Rectal smooth muscle tissue (tissue), 1 donor: ENCODE data around the gene FARP1.

ENCODE experiments used
- H3K27ac ChIP-seq: one replicate; pipeline ENCODE4 v1.7.0; 2013; ENCODE audit warnings: low read depth, low read length, inconsistent platforms
- H3K27me3 ChIP-seq: one replicate; pipeline ENCODE4 v1.7.0; 2013; ENCODE audit warnings: low read length; ENCODE audit not compliant: control insufficient read depth, insufficient read depth
- H3K36me3 ChIP-seq: one replicate; pipeline ENCODE4 v1.7.0; 2013; ENCODE audit warnings: low read length; ENCODE audit not compliant: control insufficient read depth, insufficient read depth
- H3K4me1 ChIP-seq: one replicate; pipeline ENCODE4 v1.7.0; 2013; ENCODE audit warnings: low read length; ENCODE audit not compliant: control insufficient read depth, insufficient read depth
- H3K4me3 ChIP-seq: one replicate; pipeline ENCODE4 v1.7.0; 2013; ENCODE audit warnings: low read length
- H3K9ac ChIP-seq: one replicate; pipeline ENCODE4 v1.7.0; 2013; ENCODE audit warnings: low read length

The FARP1 gene

DNA sequence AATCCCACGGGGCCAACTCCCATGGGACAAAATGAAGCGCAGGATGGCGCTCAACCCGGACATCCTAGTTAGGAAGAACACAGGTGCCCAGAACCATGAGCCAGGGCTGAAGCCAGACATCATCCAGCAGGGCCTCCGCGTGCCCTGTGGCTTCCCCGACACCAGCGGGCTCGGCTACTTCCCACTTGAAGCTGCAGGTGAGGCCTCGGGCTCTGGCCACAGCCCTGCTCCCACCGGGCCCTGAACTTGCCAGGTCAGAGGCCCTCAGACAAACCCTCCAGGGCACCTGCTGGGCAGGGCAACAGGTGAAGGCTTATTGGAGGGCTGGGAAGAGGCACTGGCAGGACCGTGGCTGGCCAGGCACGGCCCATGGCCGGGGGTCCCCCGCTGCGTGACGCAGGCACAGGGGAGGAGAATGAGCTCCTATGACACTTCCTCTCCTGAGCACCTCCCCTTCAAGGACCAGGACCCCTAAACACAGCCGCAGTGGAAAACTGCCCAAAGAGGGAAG, 316.3 kb downstream of the FARP1 start:
- Histone ChIP-seq H3K9ac (no peak overlapping the region), H3K27me3 (no peaks in the 10 kb centered on the region), H3K36me3 (peaks cover 39% of the 10 kb centered on the region), H3K4me1 (peaks cover 12% of the 10 kb centered on the region), H3K4me3 (no peak overlapping the region), H3K27ac (no peak overlapping the region)

DNA sequence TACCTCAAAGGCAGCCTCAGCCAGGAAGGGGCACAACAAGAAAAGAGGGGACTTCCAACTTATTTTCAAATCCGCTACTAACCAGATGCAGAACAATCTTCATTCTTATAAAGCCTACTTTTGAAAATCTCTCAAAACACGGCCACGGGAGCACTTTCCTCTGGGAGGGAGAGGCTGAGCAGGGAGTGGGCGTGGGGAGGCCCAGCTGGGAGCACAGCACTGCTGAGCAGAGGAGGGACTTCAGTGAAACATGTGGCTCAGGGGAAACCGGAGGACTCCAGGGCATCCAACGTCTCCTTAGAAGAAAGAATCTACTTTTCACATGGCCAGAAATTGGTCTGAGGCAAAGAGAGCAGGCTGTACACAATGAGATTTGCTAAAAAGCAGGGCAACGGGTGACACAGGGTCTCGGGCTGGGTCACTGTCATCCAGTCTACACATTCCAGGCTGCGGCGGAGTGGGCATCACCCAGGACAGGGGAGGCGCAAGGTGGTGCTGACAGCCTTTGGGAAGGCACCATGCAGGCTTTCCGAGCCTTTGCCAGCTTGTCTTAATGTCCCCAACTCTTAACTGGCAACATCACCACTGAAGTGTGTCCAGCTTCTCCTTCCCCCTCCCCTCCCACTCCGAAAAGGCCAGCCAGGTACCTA, 317.0 kb downstream of the FARP1 start:
- Histone ChIP-seq H3K9ac (no peak overlapping the region), H3K27ac (no peak overlapping the region), H3K27me3 (no peaks in the 10 kb centered on the region), H3K4me1 (peaks cover 8% of the 10 kb centered on the region), H3K36me3 (peaks cover 39% of the 10 kb centered on the region), H3K4me3 (no peak overlapping the region)

DNA sequence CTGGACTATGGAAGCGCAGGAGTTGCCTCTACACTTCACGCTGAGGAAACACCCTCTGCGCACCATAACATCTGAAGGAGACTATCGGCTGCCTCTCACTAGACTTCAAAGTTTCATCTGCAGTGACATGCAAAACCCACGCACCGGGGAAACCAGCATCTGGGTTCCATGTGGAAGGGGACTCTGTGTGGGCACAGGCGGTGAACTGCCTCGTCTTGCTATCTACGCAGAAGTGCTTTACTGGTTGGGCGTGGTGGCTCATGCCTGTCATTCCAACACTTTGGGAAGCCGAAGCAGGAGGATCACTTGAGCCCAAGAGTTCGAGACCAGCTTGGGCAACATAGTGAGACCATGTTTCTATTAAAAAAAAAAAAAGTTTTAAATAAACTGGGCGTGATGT, 317.6 kb downstream of the FARP1 start:
- Histone ChIP-seq H3K36me3 (peaks cover 46% of the 10 kb centered on the region), H3K4me1 (peaks cover 7% of the 10 kb centered on the region), H3K9ac (no peak overlapping the region), H3K4me3 (no peak overlapping the region), H3K27me3 (no peaks in the 10 kb centered on the region), H3K27ac (no peak overlapping the region)

DNA sequence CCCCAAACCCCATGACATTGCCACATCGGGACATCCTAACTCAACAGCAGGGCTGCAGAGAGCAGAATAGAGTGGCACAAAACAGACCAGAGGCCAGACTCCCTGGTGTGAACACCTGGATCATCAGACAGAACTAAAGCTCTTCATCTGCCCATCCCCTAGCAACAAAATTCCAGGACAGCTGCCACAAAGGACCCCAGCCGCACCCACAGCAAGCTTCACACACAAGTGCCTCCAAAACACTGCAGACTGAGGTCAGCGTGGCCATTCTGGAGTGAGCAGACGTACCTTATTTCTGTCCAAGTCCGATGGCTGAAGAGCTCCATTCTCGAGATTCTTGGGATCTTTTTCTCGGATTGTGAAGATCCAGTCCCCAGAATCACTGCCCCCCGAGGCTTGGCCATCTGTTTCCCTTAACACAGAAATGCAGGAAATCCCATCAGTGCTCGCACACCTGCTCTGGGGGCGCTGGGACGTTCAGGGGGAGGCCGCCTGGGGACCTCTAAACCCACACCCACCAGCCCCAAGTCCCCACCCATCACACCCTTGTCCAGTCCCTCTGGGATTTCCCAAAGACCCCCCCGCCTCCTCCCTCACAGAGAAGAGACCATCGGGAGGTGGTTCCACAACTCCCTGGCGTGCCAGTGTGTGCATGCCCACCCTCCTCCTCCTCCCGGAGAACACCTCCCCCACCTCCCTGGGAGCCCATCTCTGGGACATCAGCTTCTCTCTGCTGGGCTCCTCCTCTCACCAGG, 318.8 kb downstream of the FARP1 start:
- Histone ChIP-seq H3K4me1 (peaks cover 7% of the 10 kb centered on the region), H3K4me3 (no peak overlapping the region), H3K9ac (no peak overlapping the region), H3K27me3 (no peaks in the 10 kb centered on the region), H3K36me3 (peaks cover 42% of the 10 kb centered on the region), H3K27ac (no peak overlapping the region)

DNA sequence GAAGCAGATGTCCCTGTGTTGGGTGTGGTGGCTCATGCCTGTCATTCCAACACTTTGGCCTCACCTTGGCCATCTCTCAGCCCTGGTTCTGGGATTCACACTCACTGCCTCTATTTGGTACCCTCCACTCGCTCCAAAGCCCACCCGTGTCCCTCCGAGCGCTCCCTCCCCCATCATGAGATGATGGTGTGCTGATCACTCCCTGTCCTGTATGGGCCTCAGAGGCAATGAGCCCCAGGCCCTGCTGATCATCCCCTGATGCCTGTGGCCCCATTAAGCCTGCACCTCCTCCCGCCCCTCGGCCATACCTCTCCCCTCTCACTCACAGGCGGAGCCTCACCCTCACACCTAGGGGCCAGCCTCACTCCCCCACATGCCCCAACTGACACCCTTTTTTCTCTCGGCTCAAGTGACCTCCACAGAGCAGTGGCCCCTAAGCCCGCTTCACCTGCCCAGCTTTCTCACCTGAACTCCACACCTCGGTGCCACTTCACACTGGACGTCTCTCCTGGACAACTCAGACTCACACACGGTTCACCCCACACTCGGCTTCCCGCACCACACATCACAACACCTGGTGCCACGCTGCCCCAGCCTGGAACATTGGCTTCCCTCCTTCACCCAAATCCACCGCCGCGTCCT, 319.5 kb downstream of the FARP1 start:
- Histone ChIP-seq H3K27ac (no peak overlapping the region), H3K27me3 (no peaks in the 10 kb centered on the region), H3K36me3 (peaks cover 37% of the 10 kb centered on the region), H3K4me3 (no peak overlapping the region), H3K9ac (no peak overlapping the region), H3K4me1 (peaks cover 7% of the 10 kb centered on the region)

DNA sequence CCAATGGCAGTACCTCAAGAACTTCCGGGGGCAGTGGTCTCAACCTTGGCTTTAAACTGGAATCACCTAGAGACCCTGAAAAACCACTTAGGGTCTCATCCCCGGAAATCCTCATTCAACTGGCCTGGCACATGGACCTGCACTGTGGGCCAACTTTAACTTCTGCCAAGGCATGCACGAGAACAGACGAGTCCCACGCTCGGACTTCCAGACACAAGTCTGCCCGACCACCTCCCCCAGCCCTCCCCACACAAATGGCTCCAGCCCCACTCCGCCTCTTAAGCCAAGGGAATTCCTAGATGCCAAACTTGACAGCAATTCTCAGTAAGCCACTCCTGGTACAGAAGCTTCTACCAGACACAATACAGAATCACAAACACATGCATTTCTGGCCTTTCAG, 320.1 kb downstream of the FARP1 start:
- Histone ChIP-seq H3K9ac (no peak overlapping the region), H3K36me3 (peaks cover 37% of the 10 kb centered on the region), H3K27ac (peak overlapping the region; percentile 7)

DNA sequence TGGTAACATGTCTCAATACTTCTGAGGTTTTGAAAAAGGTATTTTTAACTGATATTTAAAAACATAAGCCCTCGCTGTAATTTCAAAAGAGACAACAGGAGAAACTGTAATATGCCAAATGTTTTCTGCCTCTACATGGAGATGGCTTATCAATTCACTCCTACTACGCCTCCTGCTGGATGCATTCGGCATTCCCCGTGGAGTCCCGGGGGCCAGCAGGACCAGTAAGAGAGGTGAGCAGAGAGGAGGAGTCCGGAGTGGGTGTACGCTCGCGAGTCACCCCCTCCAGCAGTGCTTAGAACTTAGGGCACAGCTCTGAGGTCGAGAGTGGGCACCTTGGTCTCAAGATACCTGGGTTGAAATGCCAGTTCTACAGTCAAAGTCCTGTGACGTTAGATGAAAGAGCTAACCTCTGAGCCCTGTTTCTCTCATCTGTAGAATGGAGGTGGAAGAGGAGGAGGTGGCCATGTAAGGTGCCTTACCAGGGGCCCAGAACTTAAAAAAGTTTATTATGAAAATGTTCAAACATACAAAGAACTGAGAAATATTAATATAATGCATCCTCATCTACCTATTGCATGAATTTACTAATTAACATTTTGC, 323.8 kb downstream of the FARP1 start:
- Histone ChIP-seq H3K9ac (no peak overlapping the region), H3K4me3 (no peak overlapping the region), H3K4me1 (peaks cover 7% of the 10 kb centered on the region), H3K27me3 (no peaks in the 10 kb centered on the region), H3K27ac (no peak overlapping the region), H3K36me3 (peaks cover 19% of the 10 kb centered on the region)

More for the DNA sequence above, 320.1 kb downstream of the FARP1 start:
- H3K4me1 ChIP-seq = peaks cover 7% of the 10 kb centered on the region
- no peaks in the 10 kb centered on the region for H3K27me3 ChIP-seq
- H3K4me3 ChIP-seq = no peak overlapping the region

DNA sequence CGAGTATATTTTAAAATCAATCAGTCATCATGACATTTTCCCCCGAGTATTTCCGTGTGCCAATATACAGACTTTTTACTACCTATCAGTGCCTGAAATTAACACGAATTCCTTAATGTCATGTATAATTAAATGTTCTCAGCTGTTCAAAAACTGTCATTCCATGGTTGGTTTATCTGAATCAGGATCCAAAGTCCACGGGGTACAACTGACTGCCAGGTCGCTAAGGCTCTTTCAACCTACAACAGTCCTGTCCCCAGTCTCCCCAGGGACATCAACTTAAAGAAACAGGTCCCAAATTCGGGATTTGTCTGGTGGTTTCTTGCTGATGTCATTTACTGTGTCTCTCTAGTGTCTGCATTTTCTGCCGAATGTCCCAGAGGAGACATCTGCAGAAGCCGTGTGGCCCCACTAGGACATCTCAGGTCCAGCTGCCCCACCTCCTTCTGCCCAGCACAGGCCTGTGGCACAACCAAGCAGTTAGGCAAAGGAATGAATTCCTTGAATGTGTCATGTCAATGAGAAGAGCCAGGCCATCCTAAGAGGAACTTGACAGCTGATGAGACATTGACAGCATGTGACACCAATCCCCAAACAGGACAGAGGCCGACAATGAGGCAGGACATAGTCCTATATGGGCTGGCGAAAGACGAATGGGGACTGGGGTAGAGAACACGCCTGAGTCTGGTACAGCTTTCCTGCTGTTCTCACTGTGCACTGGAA, 324.5 kb downstream of the FARP1 start:
- Histone ChIP-seq H3K4me3 (no peak overlapping the region), H3K36me3 (peaks cover 26% of the 10 kb centered on the region), H3K4me1 (peaks cover 7% of the 10 kb centered on the region), H3K27me3 (no peaks in the 10 kb centered on the region), H3K9ac (no peak overlapping the region), H3K27ac (peak overlapping the region; percentile 34)

DNA sequence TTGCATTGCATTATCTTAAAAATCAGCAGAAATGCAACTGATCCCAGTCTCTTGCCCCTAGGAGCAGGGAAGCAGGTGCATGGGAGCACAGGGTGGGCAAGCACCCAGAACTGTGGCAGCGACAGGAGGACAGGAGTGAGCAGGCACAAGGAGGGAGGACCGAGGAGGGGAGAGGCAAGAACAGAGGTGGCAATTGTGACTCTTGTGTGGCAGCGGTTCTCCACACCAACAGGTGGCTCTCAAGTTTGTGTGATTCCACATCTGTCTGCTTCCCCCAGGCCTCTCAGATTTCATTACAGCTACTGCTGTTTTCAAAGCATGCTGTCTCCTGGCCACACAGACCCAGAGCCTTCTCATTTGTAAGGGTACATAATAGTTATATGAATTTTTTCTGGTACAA, 325.5 kb downstream of the FARP1 start:
- H3K4me1 ChIP-seq = peaks cover 4% of the 10 kb centered on the region
- H3K27me3 ChIP-seq = no peaks in the 10 kb centered on the region
- H3K36me3 ChIP-seq = peaks cover 24% of the 10 kb centered on the region
- H3K9ac ChIP-seq = no peak overlapping the region
- H3K27ac ChIP-seq = no peak overlapping the region
- H3K4me3 ChIP-seq = no peak overlapping the region

DNA sequence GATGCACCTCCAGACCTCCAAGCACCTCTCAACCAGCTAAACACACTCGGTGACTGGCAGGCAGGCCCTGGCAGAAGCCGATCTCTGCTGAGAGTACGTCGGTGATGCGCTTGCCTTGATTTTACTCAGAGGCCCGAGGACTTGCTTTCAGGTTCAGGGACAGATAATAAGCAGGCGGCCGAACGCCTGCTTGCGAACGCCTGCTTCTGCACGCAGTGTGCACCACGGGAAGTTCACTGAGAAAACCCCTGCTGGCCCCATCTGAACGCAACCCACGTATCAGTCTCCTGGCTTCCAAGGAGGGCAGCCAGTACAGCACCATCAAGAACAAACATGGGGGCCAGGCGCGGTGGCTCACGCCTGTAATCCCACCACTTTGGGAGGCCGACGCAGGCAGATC, 326.0 kb downstream of the FARP1 start:
- Histone ChIP-seq H3K27me3 (no peaks in the 10 kb centered on the region), H3K9ac (no peak overlapping the region), H3K27ac (no peak overlapping the region), H3K4me3 (no peak overlapping the region), H3K36me3 (peaks cover 22% of the 10 kb centered on the region), H3K4me1 (no peaks in the 10 kb centered on the region)

DNA sequence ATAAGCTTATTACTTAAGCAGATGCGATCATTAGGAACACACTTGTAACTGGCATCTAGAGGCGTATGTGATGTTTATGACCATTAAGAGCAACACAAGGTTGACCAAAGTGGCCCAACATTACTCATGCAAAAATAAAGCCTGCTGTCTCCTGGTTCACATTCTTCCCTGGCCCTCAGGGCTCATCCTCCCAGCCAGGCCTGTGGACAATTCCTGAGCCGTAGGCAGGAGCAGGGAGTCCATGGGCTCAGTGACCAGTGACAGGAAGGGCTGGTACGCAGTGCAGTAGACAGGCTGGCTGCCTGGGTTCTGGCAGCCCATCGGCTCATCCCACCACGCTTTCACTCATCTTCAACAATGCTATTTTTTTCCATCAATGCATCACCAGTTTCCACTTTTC, 328.0 kb downstream of the FARP1 start:
- H3K9ac ChIP-seq = no peak overlapping the region
- no peak overlapping the region for H3K4me3 ChIP-seq
- peaks cover 12% of the 10 kb centered on the region for H3K36me3 ChIP-seq
- peak overlapping the region; percentile 10 for H3K27ac ChIP-seq
- no peaks in the 10 kb centered on the region for H3K27me3 ChIP-seq
- H3K4me1 ChIP-seq = no peaks in the 10 kb centered on the region

DNA sequence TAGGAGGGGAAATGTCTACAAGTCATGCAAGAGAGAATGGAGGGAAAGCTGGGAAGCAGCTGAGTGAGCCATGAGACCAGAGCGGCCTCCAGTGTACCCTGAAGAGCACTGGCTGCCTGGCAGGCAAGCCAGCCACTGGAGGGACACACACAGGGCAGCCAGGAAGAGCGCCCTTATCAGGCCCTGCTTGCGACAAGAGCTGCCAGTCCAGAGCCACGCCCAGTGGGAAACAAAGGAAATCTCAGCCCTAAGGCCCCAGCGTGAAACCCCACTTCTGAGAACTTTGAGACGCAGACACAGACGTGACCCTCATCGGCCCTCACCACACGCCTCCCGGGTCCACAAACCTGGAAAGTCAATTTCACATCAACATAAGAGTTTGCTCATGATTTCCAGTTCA, 329.0 kb downstream of the FARP1 start:
- H3K36me3 ChIP-seq = peaks cover 12% of the 10 kb centered on the region
- H3K4me3 ChIP-seq = no peak overlapping the region
- H3K27ac ChIP-seq = no peak overlapping the region
- no peaks in the 10 kb centered on the region for H3K4me1 ChIP-seq
- no peaks in the 10 kb centered on the region for H3K27me3 ChIP-seq
- no peak overlapping the region for H3K9ac ChIP-seq
